Measurements from ENCODE around the gene ATG16L1.

DNA sequence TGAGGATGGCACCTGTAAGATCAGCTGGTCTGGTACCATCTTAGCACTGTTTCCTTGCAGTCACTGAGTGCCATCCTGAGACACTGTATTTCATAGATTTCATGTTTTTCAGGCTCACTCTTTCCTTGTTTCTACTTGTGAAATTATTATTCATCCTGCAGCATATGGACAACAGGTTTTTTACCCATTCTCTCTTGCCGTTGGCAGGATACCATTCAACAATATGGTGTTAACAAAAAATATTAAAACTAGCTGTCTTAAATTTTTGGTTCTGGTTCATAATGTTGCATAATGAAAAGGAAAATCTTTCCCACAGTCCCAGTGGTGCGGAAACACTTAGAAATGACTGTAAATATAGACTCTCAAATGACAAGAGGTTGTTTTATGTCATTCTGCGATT lies 23.1 kb upstream of the ATG16L1 start:
- TF ChIP-seq, protein P1, sequence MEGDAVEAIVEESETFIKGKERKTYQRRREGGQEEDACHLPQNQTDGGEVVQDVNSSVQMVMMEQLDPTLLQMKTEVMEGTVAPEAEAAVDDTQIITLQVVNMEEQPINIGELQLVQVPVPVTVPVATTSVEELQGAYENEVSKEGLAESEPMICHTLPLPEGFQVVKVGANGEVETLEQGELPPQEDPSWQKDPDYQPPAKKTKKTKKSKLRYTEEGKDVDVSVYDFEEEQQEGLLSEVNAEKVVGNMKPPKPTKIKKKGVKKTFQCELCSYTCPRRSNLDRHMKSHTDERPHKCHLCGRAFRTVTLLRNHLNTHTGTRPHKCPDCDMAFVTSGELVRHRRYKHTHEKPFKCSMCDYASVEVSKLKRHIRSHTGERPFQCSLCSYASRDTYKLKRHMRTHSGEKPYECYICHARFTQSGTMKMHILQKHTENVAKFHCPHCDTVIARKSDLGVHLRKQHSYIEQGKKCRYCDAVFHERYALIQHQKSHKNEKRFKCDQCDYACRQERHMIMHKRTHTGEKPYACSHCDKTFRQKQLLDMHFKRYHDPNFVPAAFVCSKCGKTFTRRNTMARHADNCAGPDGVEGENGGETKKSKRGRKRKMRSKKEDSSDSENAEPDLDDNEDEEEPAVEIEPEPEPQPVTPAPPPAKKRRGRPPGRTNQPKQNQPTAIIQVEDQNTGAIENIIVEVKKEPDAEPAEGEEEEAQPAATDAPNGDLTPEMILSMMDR (IDR thresholded peaks at IDR 0.05): no peak
- TF ChIP-seq POLR2A (IDR thresholded peaks at IDR 0.05; ENCODE audit: low read depth) (no peak), POLR2AphosphoS5 (IDR thresholded peaks at IDR 0.05) (no peak)

Measured in esophagus muscularis mucosa (tissue), 3 donors.